GM12878 (cell line): ENCODE measurements around the gene CALHM1. TPM values are rescaled to one million over a fixed set of nuclear protein-coding genes. Genes with fewer than 3 reads are reported as not detected.

Source experiments
- CEBPZ ChIP-seq: fragments of 150-350 bp; IDR thresholded peaks from 2 replicates; pipeline ENCODE4 v1.6.1; 2016; ENCODE audit warnings: low read depth, low read length
- CREM ChIP-seq: IDR thresholded peaks from 2 replicates; pipeline ENCODE4 v1.6.1; 2014; ENCODE audit warnings: antibody characterized with exemption, low read depth
- MTA3 ChIP-seq: IDR thresholded peaks from 2 replicates; pipeline ENCODE4 v1.6.1; 2012; ENCODE audit warnings: low read length, inconsistent platforms, borderline replicate concordance
- PKNOX1 ChIP-seq: fragments of 450-650 bp; IDR thresholded peaks from 2 replicates; pipeline ENCODE4 v1.6.1; 2016; ENCODE audit warnings: mild to moderate bottlenecking
- RCOR1 ChIP-seq: conservative IDR thresholded peaks from 2 replicates; pipeline ENCODE4 v1.6.1; 2012; ENCODE audit warnings: low read depth, low read length, improper control_type of control experiment
- RELB ChIP-seq: fragments of 450-650 bp; IDR thresholded peaks from 2 replicates; pipeline ENCODE4 v1.6.1; 2017; ENCODE audit warnings: low read depth, mild to moderate bottlenecking, moderate library complexity
- REST ChIP-seq: IDR thresholded peaks from 2 replicates; pipeline ENCODE4 v1.6.1; 2012; ENCODE audit warnings: mild to moderate bottlenecking, low read depth, low read length
- SKIL ChIP-seq: fragments of 450-650 bp; IDR thresholded peaks from 2 replicates; pipeline ENCODE4 v1.6.1; 2017; ENCODE audit warnings: mild to moderate bottlenecking, low read depth, inconsistent platforms; ENCODE audit not compliant: poor library complexity, severe bottlenecking
- SMARCA5 ChIP-seq: fragments of 450-650 bp; IDR thresholded peaks from 2 replicates; pipeline ENCODE4 v1.6.1; 2017; ENCODE audit warnings: mild to moderate bottlenecking
- SUPT20H ChIP-seq: IDR thresholded peaks from 2 replicates; pipeline ENCODE4 v1.6.1; 2011; ENCODE audit warnings: low read depth, mild to moderate bottlenecking, low read length, moderate library complexity, borderline replicate concordance; ENCODE audit not compliant: control insufficient read depth
- USF1 ChIP-seq: IDR thresholded peaks from 2 replicates; pipeline ENCODE4 v1.6.1; 2011; ENCODE audit warnings: borderline replicate concordance, low read depth, mild to moderate bottlenecking, moderate library complexity, mixed read lengths, low read length; ENCODE audit not compliant: insufficient read depth; ENCODE audit errors: extremely low read length
- USF2 ChIP-seq: IDR thresholded peaks from 2 replicates; pipeline ENCODE4 v1.6.1; 2011; ENCODE audit warnings: low read depth, low read length, improper control_type of control experiment, borderline replicate concordance
- YY1 ChIP-seq: IDR thresholded peaks from 2 replicates; pipeline ENCODE4 v1.6.1; 2011; ENCODE audit warnings: low read depth, mild to moderate bottlenecking, low read length
- polyA plus RNA-seq, 11 experiments: library from polyadenylated mRNA; depleted of rRNA in 4 of 11; unstranded in 6 of 11; stranded (reverse) in 5 of 11; fragments of >200 nt; fragmentation: Nextera tagmentation in 4 of 11; fragmentation: Illumina TruSeq in 1 of 11; extraction: Ambion mirVana in 4 of 11; extraction: Trizol in 1 of 11; gene quantifications; 1 replicate in 1 of 11; 2 replicates in 10 of 11; pipeline versions ENCODE4 v1.2.1 to v1.2.3, GENCODE V29; 2011 to 2016; ENCODE audit warnings: inconsistent platforms in 2 of 11, missing spikeins in 2 of 11, low read depth in 1 of 11
- total RNA-seq, 4 experiments: library from RNA; depleted of rRNA in 3 of 4; stranded (reverse); fragments of >200 nt in 3 of 4; fragmentation: Illumina TruSeq in 1 of 4; extraction: Trizol in 1 of 4; gene quantifications; 2 replicates each; pipeline versions ENCODE4 v1.2.1 to v1.2.3, GENCODE V29; 2013 to 2021

Gene CALHM1
- total and polyA plus RNA-seq, 10 of the 15 experiments (the other 5 are each of a cell fraction or from before 2014, with no cell fraction given), result 0.05 to 1.7 (median 0.17) TPM

GRCh38 chr10:103472005-103472404, 13.3 kb upstream of the CALHM1 start (continued):
- TF ChIP-seq SKIL (no peak), USF2 (no peak), MTA3 (0 out of 2 replicates have a peak, but pooled peaks have one; percentile 19), YY1 (no peak), CREM (no peak), CEBPZ (no peak), SMARCA5 (no peak), USF1 (no peak), RELB (peak; percentile 11; the same call in 1 of the 2 replicates), REST (no peak), SUPT20H (no peak), PKNOX1 (no peak), RCOR1 (no peak)
